HepG2 (cell line): ENCODE results near the gene NEAT1. TPM values are rescaled to one million over a fixed set of nuclear protein-coding genes. Genes with fewer than 3 reads are reported as not detected.

Experiments used
- ATAC-seq: fragments of 200-7000 bp; cut with Tn5 transposase; 3 replicates; pipeline ENCODE4 v1.9.1; 2020; ENCODE audit warnings: mild to moderate bottlenecking, moderate library complexity
- BruUV-seq: library from RNA; stranded (reverse); fragments of 400-500 nt; replicated peaks from 2 replicates; lab custom pipeline; 2021; lab: Mats Ljungman, UMichigan
- CTCF ChIA-PET: fragments of 300-600 bp; formaldehyde crosslinking; extraction: SDS; loops from one replicate; lab custom pipeline; 2021; ENCODE audit warnings: low total read pairs, inconsistent platforms, low intra/inter-chr PET ratio; lab: Yijun Ruan, JAX
- POLR2A ChIA-PET: fragments of 350-600 bp; sonication (Branson Sonifier 250); formaldehyde crosslinking; loops from one replicate; lab custom pipeline; 2020; ENCODE audit warnings: antibody characterized with exemption, inconsistent platforms; lab: Yijun Ruan, JAX
- DNase-seq: peaks from one replicate; pipeline ENCODE4 v3.0.0-alpha.2; 2015; ENCODE audit warnings: low spot score
- FAIRE-seq: peaks from 3 replicates; lab custom pipeline; 2011; peaks lifted over from hg19 to GRCh38; lab: Jason Lieb, UNC
- H2AFZ ChIP-seq: one replicate; pipeline ENCODE4 v1.6.1; 2011; ENCODE audit warnings: low read length, inconsistent platforms
- H3K27ac ChIP-seq: fragments of 300-600 bp; 3 replicates; pipeline ENCODE4 v1.8.0; 2011; ENCODE audit warnings: mixed run types, mild to moderate bottlenecking, mixed read lengths, low read length, inconsistent platforms; ENCODE audit not compliant: insufficient read depth; ENCODE audit errors: extremely low read length
- H3K27me3 ChIP-seq, 2 experiments: fragments of 200-600 bp in 1 of 2; 2 replicates in 1 of 2; 3 replicates in 1 of 2; pipeline versions ENCODE4 v1.6.0 to v1.8.0; 2011; ENCODE audit warnings: low read length in 2 of 2, mild to moderate bottlenecking in 2 of 2, moderate library complexity in 2 of 2, inconsistent platforms in 1 of 2; ENCODE audit not compliant: insufficient read depth in 2 of 2, control insufficient read depth in 1 of 2
- H3K36me3 ChIP-seq, 2 experiments: fragments of 200-600 bp in 1 of 2; replicated peaks in 1 of 2; 2 replicates in 1 of 2; 3 replicates in 1 of 2; pipeline versions ENCODE4 v1.5.1 to v1.8.0; 2011; ENCODE audit warnings: low read length in 2 of 2, inconsistent platforms in 1 of 2; ENCODE audit not compliant: insufficient read depth in 2 of 2, control insufficient read depth in 1 of 2
- H3K4me1 ChIP-seq: 2 replicates; pipeline ENCODE4 v1.5.1; 2012; ENCODE audit warnings: low read length, inconsistent platforms; ENCODE audit not compliant: insufficient read depth
- H3K4me2 ChIP-seq: 2 replicates; pipeline ENCODE4 v1.6.0; 2011; ENCODE audit warnings: low read depth, low read length, inconsistent platforms
- H3K4me3 ChIP-seq, 3 experiments: fragments of 200-600 bp in 1 of 3; sonication (generic), shearing (Covaris generic) in 1 of 3; replicated peaks in 1 of 3; 2 replicates each; pipeline ENCODE4 v1.5.1; 2011 to 2016; ENCODE audit warnings: low read length in 3 of 3, inconsistent platforms in 2 of 3, low read depth in 2 of 3, mild to moderate bottlenecking in 2 of 3, control low read depth in 1 of 3, mixed read lengths in 1 of 3; ENCODE audit not compliant: insufficient read depth in 1 of 3
- H3K79me2 ChIP-seq: one replicate; pipeline ENCODE4 v1.6.1; 2011; ENCODE audit warnings: low read length, inconsistent platforms; ENCODE audit not compliant: insufficient read depth
- H3K9ac ChIP-seq: 2 replicates; pipeline ENCODE4 v1.6.0; 2011; ENCODE audit warnings: mild to moderate bottlenecking, low read depth, low read length, inconsistent platforms; ENCODE audit not compliant: insufficient read depth
- H3K9me3 ChIP-seq: 2 replicates; pipeline ENCODE4 v1.5.1; 2012; ENCODE audit warnings: mild to moderate bottlenecking, low read length
- H4K20me1 ChIP-seq: 2 replicates; pipeline ENCODE4 v1.6.0; 2011; ENCODE audit warnings: inconsistent platforms, mild to moderate bottlenecking, low read length, moderate library complexity; ENCODE audit not compliant: insufficient read depth
- GRHL1 ChIP-seq: sonication (generic); formaldehyde crosslinking; conservative IDR thresholded peaks from 2 replicates; pipeline ENCODE4 v1.8.0; 2022; ENCODE audit warnings: missing genetic modification reagents
- HHEX ChIP-seq: IDR thresholded peaks from 2 replicates; pipeline ENCODE4 v1.6.1; 2016; ENCODE audit warnings: control low read depth
- HNF1A ChIP-seq, 2 experiments: sonication (generic) in 1 of 2; formaldehyde crosslinking in 1 of 2; IDR thresholded peaks; 2 replicates each; pipeline versions ENCODE4 v1.4.0 to v1.6.1; 2016 to 2020; ENCODE audit warnings: borderline replicate concordance in 1 of 2, low read depth in 1 of 2, mild to moderate bottlenecking in 1 of 2, missing genetic modification reagents in 1 of 2
- IRF1 ChIP-seq: sonication (generic); formaldehyde crosslinking; IDR thresholded peaks from 2 replicates; pipeline ENCODE4 v1.4.0; 2020; ENCODE audit warnings: low read depth, mild to moderate bottlenecking, missing genetic modification reagents
- PRDM15 ChIP-seq: sonication (generic); formaldehyde crosslinking; IDR thresholded peaks from 2 replicates; pipeline ENCODE4 v1.4.0; 2020; ENCODE audit warnings: missing genetic modification reagents
- ZNF784 ChIP-seq: sonication (generic); formaldehyde crosslinking; IDR thresholded peaks from 2 replicates; pipeline ENCODE4 v1.5.1; 2020; ENCODE audit warnings: missing genetic modification reagents, mild to moderate bottlenecking, borderline replicate concordance
- WGBS: methylation state at CpG from one replicate; pipeline ENCODE4 v1.1.6; 2017; ENCODE audit warnings: low lambda C conversion rate; 5-methylcytosine and 5-hydroxymethylcytosine counted together
- in situ Hi-C: cut with HindIII; loops from 2 replicates; pipeline ENCODE4 v1.10.0; 2017; ENCODE audit warnings: low pct_unique_long_range_greater_than_20kb; ENCODE audit not compliant: extremely low pct_ligation_motif_present
- intact Hi-C: fragments of 100-400 bp; cut with micrococcal nuclease; formaldehyde crosslinking; loops from one replicate; pipeline ENCODE4 v1.10.0; 2022; ENCODE audit not compliant: unreplicated experiment
- polyA plus RNA-seq, 8 experiments: library from polyadenylated mRNA; depleted of rRNA in 3 of 8; stranded (reverse) in 7 of 8; unstranded in 1 of 8; fragments of >200 nt; fragmentation: Illumina TruSeq in 4 of 8; extraction: Trizol in 4 of 8; gene quantifications; 2 replicates each; pipeline versions ENCODE4 v1.2.1 to v1.2.3, GENCODE V29; 2011 to 2016; ENCODE audit warnings: low read depth in 4 of 8, missing spikeins in 1 of 8, mixed read lengths in 1 of 8; ENCODE audit not compliant: insufficient read depth in 1 of 8
- total RNA-seq, 5 experiments: library from RNA; depleted of rRNA; stranded (reverse); fragments of >200 nt; fragmentation: Illumina TruSeq; extraction: Trizol; gene quantifications; 2 replicates each; pipeline ENCODE4 v1.2.3, GENCODE V29; 2016; ENCODE audit warnings: low read depth in 1 of 5

The NEAT1 gene
- total and polyA plus RNA-seq, 2 of the 13 experiments (the other 11 are each of a cell fraction or from before 2014, with no cell fraction given), result 20.5 to 41.2 TPM

- TF ChIP-seq GRHL1 (CRISPR knock-in tag), result no peak
Observed at GRCh38 chr11:65375012-65375411, 47.6 kb upstream of the NEAT1 start (continued).

GRCh38 chr11:65376138-65376713 is 46.4 kb upstream of the NEAT1 start:
- no peak for FAIRE-seq
- H3K4me1 ChIP-seq, result peaks cover 86% of the 10 kb centered on the region
- H3K27me3 ChIP-seq, result peaks cover 0 to 2% of the 10 kb centered on the region in 2 experiments; a peak in 2 of 5 replicates
- TF ChIP-seq ZNF784 (CRISPR knock-in tag) (no peak), HNF1A (IDR thresholded peaks at IDR 0.05; ENCODE audit: low read depth) (no peak), HNF1A (CRISPR knock-in tag; IDR thresholded peaks at IDR 0.05; ENCODE audit: borderline replicate concordance) (no peak), PRDM15 (CRISPR knock-in tag) (no peak), HHEX (CRISPR knock-in tag) (no peak), IRF1 (CRISPR knock-in tag) (no peak)
- in situ Hi-C loops, result no loop called here
- H3K36me3 ChIP-seq, result no peaks in the 10 kb centered on the region
- no peaks in the 10 kb centered on the region for H3K9me3 ChIP-seq
- no peak overlapping the region for H3K27ac ChIP-seq
- no peak for ATAC-seq
- no peak for DNase-seq
- no peak overlapping the region for H3K4me2 ChIP-seq
- H3K4me3 ChIP-seq, result no peak overlapping the region
- no peaks in the 10 kb centered on the region for H4K20me1 ChIP-seq
- ChIA-PET CTCF (no interaction called here), POLR2A (interaction anchor here (0.9 to 3.1 kb wide), 2 partner anchors 44 to 149 kb away, joined by 5 to 20 read pairs; partner anchors contain the start of gene SCYL1)
- BruUV-seq, result no TSS peak
- no peaks in the 10 kb centered on the region for H3K79me2 ChIP-seq
- intact Hi-C loops, result no loop called here
- H2AFZ ChIP-seq, result no peak overlapping the region
- WGBS, result 81% methylated on average over 14 of the region's 16 CpGs
- H3K9ac ChIP-seq, result no peak overlapping the region
